PC-9 (cell line): ENCODE measurements around the gene EXOSC7.

Experiments used
- EZH2 ChIP-seq: fragments of 200-600 bp; sonication (generic); IDR thresholded peaks from 2 replicates; pipeline ENCODE4 v1.8.0; 2017; ENCODE audit warnings: antibody characterized with exemption, low read depth
- TF ChIP-seq, protein P1 (sequence below): fragments of 200-600 bp; sonication (generic); conservative IDR thresholded peaks from 2 replicates; pipeline ENCODE4 v1.6.1; 2017; ENCODE audit warnings: mixed run types, antibody characterized with exemption, mild to moderate bottlenecking, moderate library complexity

- TF ChIP-seq EZH2, result no peak
- TF ChIP-seq, protein P1, sequence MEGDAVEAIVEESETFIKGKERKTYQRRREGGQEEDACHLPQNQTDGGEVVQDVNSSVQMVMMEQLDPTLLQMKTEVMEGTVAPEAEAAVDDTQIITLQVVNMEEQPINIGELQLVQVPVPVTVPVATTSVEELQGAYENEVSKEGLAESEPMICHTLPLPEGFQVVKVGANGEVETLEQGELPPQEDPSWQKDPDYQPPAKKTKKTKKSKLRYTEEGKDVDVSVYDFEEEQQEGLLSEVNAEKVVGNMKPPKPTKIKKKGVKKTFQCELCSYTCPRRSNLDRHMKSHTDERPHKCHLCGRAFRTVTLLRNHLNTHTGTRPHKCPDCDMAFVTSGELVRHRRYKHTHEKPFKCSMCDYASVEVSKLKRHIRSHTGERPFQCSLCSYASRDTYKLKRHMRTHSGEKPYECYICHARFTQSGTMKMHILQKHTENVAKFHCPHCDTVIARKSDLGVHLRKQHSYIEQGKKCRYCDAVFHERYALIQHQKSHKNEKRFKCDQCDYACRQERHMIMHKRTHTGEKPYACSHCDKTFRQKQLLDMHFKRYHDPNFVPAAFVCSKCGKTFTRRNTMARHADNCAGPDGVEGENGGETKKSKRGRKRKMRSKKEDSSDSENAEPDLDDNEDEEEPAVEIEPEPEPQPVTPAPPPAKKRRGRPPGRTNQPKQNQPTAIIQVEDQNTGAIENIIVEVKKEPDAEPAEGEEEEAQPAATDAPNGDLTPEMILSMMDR, result no peak
Measured at GRCh38 chr3:45010811-45011333, 34.8 kb downstream of the EXOSC7 start.
